ENCODE results near the gene EPHA4.
"Not testable (repeated sequence)": the region's sequence is repeated elsewhere in the genome, so short reads cannot be mapped to it uniquely, and the experiment has no call there.

Gene EPHA4

DNA sequence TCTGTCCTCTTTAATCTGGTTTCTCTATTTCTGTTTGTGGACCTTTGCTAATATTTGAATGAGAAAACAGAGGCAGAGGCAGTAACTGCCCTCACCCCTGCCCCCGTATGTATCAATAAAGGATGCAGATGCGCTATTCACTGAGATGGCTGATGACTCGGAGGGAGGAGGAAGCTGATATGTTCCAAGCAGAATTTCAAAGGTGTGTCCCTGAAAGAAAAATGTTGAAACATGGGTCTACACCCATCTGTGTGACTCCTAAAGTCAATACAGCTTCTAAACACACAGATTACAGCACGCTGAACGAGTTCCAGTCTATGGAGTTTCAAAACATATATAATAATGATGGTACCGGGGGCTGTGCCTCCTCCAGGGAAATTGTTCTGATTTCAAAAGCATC lies 38.8 kb downstream of the EPHA4 start:
- no peak for DNase-seq

DNA sequence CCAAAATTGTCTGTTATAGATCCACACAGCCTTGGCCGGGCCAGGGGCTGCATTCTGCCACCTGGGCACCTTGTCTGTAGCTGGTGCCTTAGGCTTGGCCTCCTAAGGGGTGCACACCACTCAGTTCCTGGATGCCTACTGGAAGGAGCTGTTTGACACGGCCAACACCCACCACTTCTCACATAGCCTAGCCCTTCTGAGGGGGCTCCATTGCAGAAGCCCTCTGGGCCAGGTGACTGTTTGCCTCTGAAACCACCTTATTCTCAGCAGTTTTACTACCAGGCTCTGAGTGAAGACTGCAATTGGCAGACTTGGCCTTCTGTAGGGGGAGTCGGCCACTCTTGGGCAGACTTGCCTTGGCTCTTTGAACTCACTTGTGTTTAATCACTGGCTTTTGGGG lies 39.5 kb downstream of the EPHA4 start:
- no peak for DNase-seq

DNA sequence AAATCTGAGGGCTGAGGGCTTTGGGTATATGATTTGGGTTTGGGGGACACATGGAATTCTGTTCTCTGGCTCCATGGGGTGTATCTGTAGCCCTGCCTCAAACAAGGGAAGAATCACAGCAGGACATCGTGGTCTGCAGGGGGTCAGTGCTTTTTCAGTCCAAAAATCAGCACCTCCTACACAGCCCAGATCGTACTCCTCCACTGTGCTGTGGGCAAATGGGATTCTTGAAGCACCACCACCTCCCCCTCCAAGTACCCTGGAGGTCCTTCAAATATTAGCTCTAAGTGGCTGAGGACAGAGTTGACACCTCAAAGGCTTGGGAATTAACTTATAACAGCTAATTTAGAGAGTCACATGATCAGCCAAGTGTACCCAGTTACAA lies 41.5 kb downstream of the EPHA4 start:
- DNase-seq = no peak

DNA sequence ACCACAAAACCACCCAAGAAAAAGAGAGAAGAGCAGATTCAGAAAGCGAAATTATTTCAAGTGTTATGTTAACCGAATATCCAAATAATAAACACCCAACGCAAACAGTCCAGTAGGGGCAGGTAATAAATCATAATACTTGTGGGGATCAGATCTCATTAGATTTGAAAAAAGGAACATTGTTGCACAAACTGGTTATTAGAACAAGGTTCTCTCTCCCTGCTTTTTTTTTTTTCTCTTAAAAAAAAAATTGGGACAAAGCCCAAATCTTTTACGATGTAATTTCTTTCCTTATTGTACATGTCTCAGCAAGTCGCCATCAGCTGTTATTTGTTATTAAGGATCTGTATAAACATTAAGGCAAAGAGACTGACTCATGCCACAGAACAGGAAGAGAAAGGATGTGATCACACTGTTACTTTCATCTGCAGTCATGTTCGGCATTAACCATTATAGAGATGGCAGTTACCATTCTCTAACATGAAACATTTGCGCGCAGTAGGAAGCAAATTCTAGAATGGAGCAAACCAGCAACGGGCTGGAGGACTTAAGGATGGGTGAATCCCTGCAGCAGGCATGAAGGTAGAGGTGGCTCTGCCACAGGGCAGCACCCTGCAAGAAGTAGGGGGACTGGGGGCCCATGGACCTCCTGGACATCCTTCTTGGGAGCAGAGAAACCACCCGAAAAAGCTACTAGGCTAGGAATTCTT lies 42.0 kb downstream of the EPHA4 start:
- no peak for DNase-seq

DNA sequence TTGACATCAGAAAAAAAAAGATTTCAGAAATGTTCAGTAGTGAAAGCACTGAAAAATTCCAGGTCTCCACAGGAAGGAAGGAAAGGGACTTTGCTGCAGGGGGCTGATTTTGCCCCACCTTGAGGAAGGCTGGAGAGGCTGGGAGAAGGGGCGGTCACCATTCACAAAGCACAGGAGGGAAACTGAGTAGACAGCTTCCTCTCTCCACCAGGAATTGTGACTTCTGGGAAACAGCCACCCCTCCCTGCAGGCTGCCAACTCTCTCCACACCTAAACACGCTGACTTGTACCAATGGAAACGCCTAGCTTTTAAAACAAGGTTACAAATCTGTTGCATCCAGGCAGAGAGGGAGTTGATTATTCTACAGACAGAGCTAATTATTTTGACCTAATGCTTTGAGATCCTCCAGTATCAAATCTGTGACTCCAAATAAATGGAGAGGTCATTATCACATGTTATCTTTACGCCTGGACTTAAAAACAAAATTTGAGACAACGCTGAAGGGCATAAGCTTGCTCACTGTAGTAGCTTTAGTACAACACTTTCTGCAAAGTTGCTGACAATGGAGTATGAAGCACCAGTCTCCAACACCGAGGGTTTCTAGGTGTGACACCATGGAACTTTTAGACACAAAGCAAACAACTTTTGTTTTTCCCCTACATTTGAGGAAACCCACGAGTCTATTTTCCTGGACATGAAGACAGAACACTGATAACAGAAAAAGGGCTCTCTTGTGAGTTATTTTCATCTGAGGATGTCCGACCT lies 42.7 kb downstream of the EPHA4 start:
- no peak for DNase-seq

DNA sequence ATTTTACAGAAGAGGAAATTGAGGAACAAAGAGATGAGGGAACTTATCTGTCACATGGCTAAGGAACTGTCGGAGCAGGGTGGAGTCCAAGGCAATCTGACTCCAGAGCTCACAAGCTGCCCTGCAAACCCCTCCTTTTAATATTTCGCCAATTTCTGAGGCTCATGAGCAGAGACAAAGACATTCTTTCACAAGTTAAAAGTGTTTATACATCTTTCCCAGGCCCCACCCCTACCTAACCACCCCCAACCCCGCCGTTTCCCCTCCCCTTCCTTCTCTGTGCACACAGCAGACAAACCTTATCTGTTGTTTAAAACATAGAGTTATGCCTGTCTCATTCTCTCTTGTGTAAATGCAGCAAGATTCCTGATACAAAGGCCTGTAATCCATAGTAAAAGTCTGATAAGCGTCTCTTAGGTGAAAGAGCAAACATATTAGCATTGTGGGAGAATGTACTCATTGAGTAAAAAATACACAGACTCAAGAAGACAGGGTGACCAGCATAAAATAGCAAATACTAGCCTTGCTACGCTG lies 44.3 kb downstream of the EPHA4 start:
- no peak for DNase-seq

GRCh38 chr2:221524158-221524557 lies 47.9 kb downstream of the EPHA4 start:
- no peak for DNase-seq

GRCh38 chr2:221521233-221521845 lies 50.8 kb downstream of the EPHA4 start:
- DNase-seq = no peak

GRCh38 chr2:221518935-221519625 lies 53.0 kb downstream of the EPHA4 start:
- no peak for DNase-seq

- DNase-seq = no peak
These were observed 53.7 kb downstream of the EPHA4 start for GRCh38 chr2:221518201-221518934.

GRCh38 chr2:221517696-221518151 lies 54.4 kb downstream of the EPHA4 start:
- no peak for DNase-seq

GRCh38 chr2:221517146-221517695 lies 54.9 kb downstream of the EPHA4 start:
- DNase-seq = no peak

DNA sequence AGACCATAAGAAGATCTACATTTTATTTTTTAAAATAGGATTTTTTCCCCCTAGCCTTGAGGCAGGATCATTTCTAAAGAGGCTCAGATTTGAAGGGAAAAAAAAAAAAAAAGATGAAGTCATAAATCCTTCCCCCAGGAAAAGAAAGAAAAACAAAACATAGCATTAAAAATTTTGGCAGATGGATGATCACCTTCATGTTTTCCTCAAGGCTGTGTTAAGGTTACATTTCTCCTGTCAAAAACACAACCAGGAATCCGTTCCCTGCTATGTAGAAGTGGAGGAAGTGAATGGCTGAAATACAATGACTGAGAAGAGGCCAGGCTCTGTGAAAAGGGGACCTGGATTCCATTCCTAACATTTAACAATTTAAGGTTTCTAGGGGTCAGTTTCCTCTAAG lies 56.2 kb downstream of the EPHA4 start:
- no peak for DNase-seq

DNA sequence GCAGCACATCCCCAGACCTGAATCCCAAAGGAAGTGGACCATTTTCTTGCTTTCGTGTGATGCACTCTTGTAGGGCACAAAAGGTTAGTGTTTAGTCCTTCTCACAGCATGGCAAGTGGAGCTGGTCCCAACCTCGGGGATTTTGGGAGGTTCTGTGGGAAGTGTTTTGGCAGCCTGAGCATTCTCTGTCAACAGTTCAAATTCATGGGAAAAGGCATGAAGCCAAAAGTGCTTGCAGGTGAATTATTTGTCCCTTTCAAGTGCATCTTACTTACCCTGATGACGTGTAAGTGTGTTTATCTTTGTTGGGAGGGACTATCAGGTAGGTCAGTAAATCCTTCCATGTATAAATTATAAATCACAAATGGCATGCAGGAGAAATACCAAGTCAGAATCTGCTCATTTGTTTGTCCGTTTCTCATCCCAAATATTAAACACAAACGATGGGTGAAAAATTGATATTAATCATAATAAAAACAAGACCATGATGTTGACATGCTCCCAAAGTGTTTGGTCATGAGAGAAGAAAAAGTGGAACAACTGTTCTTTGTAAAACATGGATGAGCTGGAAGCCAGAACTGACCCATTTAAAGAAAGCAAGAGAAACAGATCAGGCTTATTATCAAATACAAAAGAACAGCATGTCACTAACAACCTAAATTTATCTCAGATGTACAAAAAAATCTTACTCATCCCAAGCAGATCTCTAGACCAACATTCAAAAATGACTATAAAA lies 57.6 kb downstream of the EPHA4 start:
- no peak for DNase-seq

GRCh38 chr2:221513232-221513631 lies 58.9 kb downstream of the EPHA4 start:
- no peak for DNase-seq

GRCh38 chr2:221511325-221511724 lies 60.8 kb downstream of the EPHA4 start:
- DNase-seq = not testable (repeated sequence)

DNA sequence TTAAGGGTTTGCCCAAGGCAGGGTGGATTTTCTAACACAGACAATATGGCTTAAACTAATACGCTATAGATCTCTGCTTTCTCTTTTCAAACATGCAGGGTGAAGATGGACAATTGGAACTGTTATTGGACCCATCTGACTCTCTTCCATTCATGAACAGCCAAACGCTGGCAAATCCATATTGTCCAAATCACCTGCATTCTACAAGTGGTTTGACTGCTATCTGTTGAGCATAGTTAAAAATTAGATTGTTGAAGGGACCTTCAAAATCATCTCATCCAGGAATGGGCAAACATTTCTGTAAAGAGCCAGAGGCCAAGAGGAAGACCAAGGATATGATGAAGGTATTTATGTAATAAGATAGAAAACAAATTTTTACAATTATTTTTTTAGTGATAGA lies 65.6 kb downstream of the EPHA4 start:
- no peak for DNase-seq

GRCh38 chr2:221505605-221506004 lies 66.5 kb downstream of the EPHA4 start:
- no peak for DNase-seq

GRCh38 chr2:221504905-221505304 lies 67.2 kb downstream of the EPHA4 start:
- DNase-seq = no peak

GRCh38 chr2:221503965-221504364 lies 68.1 kb downstream of the EPHA4 start:
- DNase-seq = no peak

DNA sequence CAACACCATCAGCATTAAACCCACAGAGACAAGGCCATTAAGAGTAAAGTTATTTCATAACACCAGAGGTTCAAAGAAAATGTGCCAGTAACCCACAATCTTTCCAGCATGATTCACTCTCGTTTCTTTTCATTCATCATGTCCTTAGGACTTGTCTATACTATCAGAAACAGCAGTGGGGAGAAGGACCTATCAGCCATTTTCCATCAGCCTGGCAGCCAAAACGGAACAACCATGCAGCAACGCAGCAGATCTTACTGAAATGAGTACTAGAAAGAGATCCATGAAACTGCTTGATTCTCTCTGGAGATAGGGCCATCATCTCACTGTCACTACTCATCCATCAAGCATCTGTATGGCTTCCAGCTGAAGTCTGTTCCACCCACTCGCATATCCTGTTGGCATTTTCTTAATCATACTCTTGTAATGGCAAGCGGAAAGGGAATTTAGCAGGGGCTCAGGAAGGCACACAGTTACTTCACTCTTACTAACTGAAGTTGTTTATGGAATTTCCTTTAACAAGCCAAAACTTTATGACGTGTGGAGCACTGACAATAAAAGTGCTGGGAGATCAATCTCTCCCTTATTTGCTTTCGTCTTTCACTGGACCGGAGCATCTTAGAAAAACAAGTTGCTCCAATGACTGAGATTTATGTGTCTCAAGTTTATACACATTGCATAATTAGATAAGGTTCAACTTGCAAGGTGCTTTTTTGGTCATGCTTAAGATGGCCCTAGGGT lies 69.7 kb downstream of the EPHA4 start:
- DNase-seq = no peak
